MM.1S (cell line): ENCODE data around the gene STARD9.

Experiments
- DNase-seq: peaks from one replicate; pipeline ENCODE4 v3.0.0-alpha.2; 2015
- H2AFZ ChIP-seq: fragments of 300-600 bp; sonication (generic); 2 replicates; pipeline ENCODE4 v1.6.0; 2016; ENCODE audit warnings: antibody characterized with exemption, low read length
- H3F3A ChIP-seq: fragments of 300-600 bp; sonication (generic); 2 replicates; pipeline ENCODE4 v1.6.1; 2016; ENCODE audit warnings: mild to moderate bottlenecking, antibody characterized with exemption, low read length, moderate library complexity, mixed read lengths; ENCODE audit not compliant: insufficient read depth
- H3K27ac ChIP-seq: fragments of 300-600 bp; sonication (generic); 2 replicates; pipeline ENCODE4 v1.5.1; 2016; ENCODE audit warnings: mild to moderate bottlenecking, low read length
- H3K27me3 ChIP-seq: fragments of 300-600 bp; sonication (generic); replicated peaks from 2 replicates; pipeline ENCODE4 v1.6.0; 2016; ENCODE audit warnings: low read length; ENCODE audit not compliant: insufficient read depth
- H3K36me3 ChIP-seq: fragments of 300-600 bp; sonication (generic); replicated peaks from 2 replicates; pipeline ENCODE4 v1.6.1; 2016; ENCODE audit warnings: mild to moderate bottlenecking, low read length, mixed read lengths; ENCODE audit not compliant: insufficient read depth
- H3K4me1 ChIP-seq: fragments of 300-600 bp; sonication (generic); 2 replicates; pipeline ENCODE4 v1.6.1; 2016; ENCODE audit warnings: low read length, mixed read lengths
- H3K4me2 ChIP-seq: fragments of 300-600 bp; sonication (generic); 2 replicates; pipeline ENCODE4 v1.6.0; 2016; ENCODE audit warnings: low read depth, low read length
- H3K4me3 ChIP-seq: fragments of 300-600 bp; sonication (generic); 2 replicates; pipeline ENCODE4 v1.5.1; 2016; ENCODE audit warnings: low read length, mixed read lengths
- H3K79me2 ChIP-seq: fragments of 300-600 bp; sonication (generic); 2 replicates; pipeline ENCODE4 v1.6.1; 2016; ENCODE audit warnings: mixed run types, low read length, mixed read lengths
- H3K9ac ChIP-seq: fragments of 300-600 bp; sonication (generic); 2 replicates; pipeline ENCODE4 v1.6.1; 2016; ENCODE audit warnings: low read length, mixed read lengths
- H3K9me2 ChIP-seq: fragments of 300-600 bp; sonication (generic); replicated peaks from 2 replicates; pipeline ENCODE4 v1.6.1; 2016; ENCODE audit warnings: mild to moderate bottlenecking, low read length, mixed read lengths; ENCODE audit not compliant: insufficient read depth
- H3K9me3 ChIP-seq: fragments of 300-600 bp; sonication (generic); replicated peaks from 2 replicates; pipeline ENCODE4 v1.6.1; 2016; ENCODE audit warnings: mild to moderate bottlenecking, low read length, mixed read lengths; ENCODE audit not compliant: insufficient read depth
- H4K20me1 ChIP-seq: fragments of 300-600 bp; sonication (generic); 2 replicates; pipeline ENCODE4 v1.6.1; 2016; ENCODE audit warnings: mild to moderate bottlenecking, low read length, moderate library complexity, mixed read lengths; ENCODE audit not compliant: insufficient read depth
- CTCF ChIP-seq: fragments of 300-600 bp; sonication (generic); IDR thresholded peaks from 2 replicates; pipeline ENCODE4 v1.5.1; 2016; ENCODE audit warnings: antibody characterized with exemption, low read length, mixed read lengths
- EZH2 ChIP-seq: fragments of 300-600 bp; sonication (generic); optimal IDR thresholded peaks from 2 replicates; pipeline ENCODE3; 2017; ENCODE audit warnings: low read depth, mild to moderate bottlenecking, antibody characterized with exemption, low read length, mixed read lengths
- EZH2phosphoT487 ChIP-seq: fragments of 300-600 bp; sonication (generic); IDR thresholded peaks from 2 replicates; pipeline ENCODE4 v1.6.1; 2018; ENCODE audit warnings: antibody characterized with exemption, low read length

Gene STARD9

DNA sequence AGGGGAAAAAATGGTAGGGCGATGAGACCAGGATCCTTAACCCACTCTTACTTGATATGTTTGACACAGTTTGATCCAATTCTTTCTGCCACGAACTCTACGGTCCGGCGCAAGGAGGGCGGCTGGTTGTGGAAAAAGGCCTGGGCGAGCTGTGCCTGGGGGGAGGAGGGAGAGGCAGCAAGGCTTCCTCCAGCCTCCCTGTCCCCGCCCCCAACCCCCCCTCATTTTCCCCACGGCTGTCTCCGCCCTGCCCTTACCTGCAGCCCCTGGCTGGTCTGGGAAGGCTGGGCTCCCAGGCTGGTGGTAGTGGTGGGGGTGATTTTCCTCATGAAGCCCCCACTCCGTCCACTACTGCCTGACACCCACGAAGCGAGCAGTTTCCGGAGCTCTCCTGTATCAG lies 153.6 kb downstream of the STARD9 start:
- H2AFZ ChIP-seq, result no peak overlapping the region
- no peaks in the 10 kb centered on the region for H3K4me1 ChIP-seq
- no peak for DNase-seq
- H3F3A ChIP-seq, result no peaks in the 10 kb centered on the region
- H3K27ac ChIP-seq, result no peak overlapping the region
- TF ChIP-seq EZH2 (no peak), CTCF (no peak), EZH2phosphoT487 (no peak)
- H4K20me1 ChIP-seq, result no peaks in the 10 kb centered on the region
- H3K9ac ChIP-seq, result no peak overlapping the region
- no peaks in the 10 kb centered on the region for H3K27me3 ChIP-seq
- no peaks in the 10 kb centered on the region for H3K9me2 ChIP-seq
- no peaks in the 10 kb centered on the region for H3K9me3 ChIP-seq
- H3K36me3 ChIP-seq, result no peaks in the 10 kb centered on the region; the same call in 1 of the 2 replicates
- H3K4me3 ChIP-seq, result no peak overlapping the region
- no peaks in the 10 kb centered on the region for H3K79me2 ChIP-seq
- no peak overlapping the region for H3K4me2 ChIP-seq

- H3F3A ChIP-seq, result no peaks in the 10 kb centered on the region
- TF ChIP-seq EZH2, result no peak
- TF ChIP-seq EZH2phosphoT487, result no peak
- TF ChIP-seq CTCF, result no peak
- no peaks in the 10 kb centered on the region for H3K27me3 ChIP-seq
- no peaks in the 10 kb centered on the region for H3K4me1 ChIP-seq
- no peaks in the 10 kb centered on the region for H4K20me1 ChIP-seq
- no peak overlapping the region for H2AFZ ChIP-seq
- no peak for DNase-seq
- no peak overlapping the region for H3K9ac ChIP-seq
- no peak overlapping the region for H3K4me2 ChIP-seq
- no peaks in the 10 kb centered on the region for H3K79me2 ChIP-seq
- no peak overlapping the region for H3K4me3 ChIP-seq
- no peaks in the 10 kb centered on the region for H3K9me2 ChIP-seq
- no peaks in the 10 kb centered on the region for H3K9me3 ChIP-seq
- H3K36me3 ChIP-seq, result no peaks in the 10 kb centered on the region; the same call in 1 of the 2 replicates
- H3K27ac ChIP-seq, result no peak overlapping the region
Measured at GRCh38 chr15:42729409-42729808, 154.0 kb downstream of the STARD9 start.

- no peak for DNase-seq
- H3K27me3 ChIP-seq, result no peaks in the 10 kb centered on the region
- no peaks in the 10 kb centered on the region for H3K4me1 ChIP-seq
- TF ChIP-seq EZH2 (no peak), EZH2phosphoT487 (no peak), CTCF (no peak)
- no peak overlapping the region for H3K27ac ChIP-seq
- H3K9ac ChIP-seq, result no peak overlapping the region
- H2AFZ ChIP-seq, result no peak overlapping the region
- H3K4me3 ChIP-seq, result no peak overlapping the region
- 0 out of 2 replicates have a peak, but pooled peaks cover 3% of the 10 kb centered on the region for H3K79me2 ChIP-seq
- no peaks in the 10 kb centered on the region for H3K9me2 ChIP-seq
- H3K36me3 ChIP-seq, result no peaks in the 10 kb centered on the region; the same call in 1 of the 2 replicates
- no peaks in the 10 kb centered on the region for H3K9me3 ChIP-seq
- H4K20me1 ChIP-seq, result no peaks in the 10 kb centered on the region
- no peaks in the 10 kb centered on the region for H3F3A ChIP-seq
- H3K4me2 ChIP-seq, result no peak overlapping the region
Measured at GRCh38 chr15:42730135-42730534, 154.7 kb downstream of the STARD9 start.
